GM12872 (cell line): ENCODE data around the gene SEC14L2.

Source experiments
- CTCF ChIP-seq: IDR thresholded peaks from 3 replicates; pipeline ENCODE4 v1.5.1; 2011; ENCODE audit warnings: low read depth, mild to moderate bottlenecking, low read length, moderate library complexity; ENCODE audit not compliant: insufficient read depth

The SEC14L2 gene

GRCh38 chr22:30474121-30474520 lies 77.3 kb downstream of the SEC14L2 start:
- no peak for TF ChIP-seq CTCF
